ENCODE data around the gene MSANTD3. TPM values are rescaled to one million over a fixed set of nuclear protein-coding genes. Genes with fewer than 3 reads are reported as not detected.
A peak's percentile ranks its signal among the peaks of the same experiment; 100 is the strongest.

The MSANTD3 gene
- total RNA-seq, 2 donors from 2014 or later, result 26.4 to 59.4 TPM

DNA sequence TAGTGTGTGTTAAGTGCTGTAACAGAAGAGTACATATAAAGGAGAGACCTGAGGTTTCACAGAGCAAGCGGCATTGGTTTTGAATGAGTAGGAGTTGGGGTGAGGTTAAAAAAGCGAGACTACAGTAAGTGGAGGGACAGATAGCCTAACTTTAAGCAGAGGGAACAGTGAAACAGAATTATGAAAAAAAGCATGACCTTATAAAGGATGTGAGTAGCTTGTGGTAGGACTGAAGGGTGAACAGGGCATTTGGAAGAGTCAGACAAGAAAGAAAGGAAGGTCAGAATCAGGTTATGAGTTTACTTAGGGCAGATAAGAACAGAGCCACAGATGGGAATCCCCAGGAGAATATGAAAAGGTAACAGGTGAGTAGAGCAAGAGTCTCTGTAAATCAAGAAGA lies 22.5 kb downstream of the MSANTD3 start:
- intact Hi-C loops (cut with DNase I), result no loop called here

DNA sequence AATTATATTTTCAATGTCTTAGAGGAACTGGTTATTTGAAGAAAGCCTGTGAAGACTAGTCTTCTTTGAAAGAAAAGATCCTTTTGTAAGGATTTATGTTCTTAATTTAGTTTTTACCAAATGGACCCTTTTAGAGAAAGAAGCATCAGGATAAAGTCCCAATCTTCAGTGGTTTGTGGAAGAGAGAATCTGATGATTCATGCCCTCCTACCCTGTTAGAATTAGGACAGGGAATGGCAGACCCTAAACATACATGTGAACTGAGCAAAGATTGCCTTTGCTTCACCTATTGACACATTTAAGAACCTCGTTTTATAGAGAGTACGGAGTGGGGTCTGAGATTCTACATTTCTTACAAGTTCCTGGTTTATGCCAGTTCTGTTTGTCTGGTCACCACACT lies 26.0 kb downstream of the MSANTD3 start:
- intact Hi-C loops (cut with DNase I), result no loop called here
- DNase-seq (ENCODE audit: low spot score), result no peak

More for the DNA sequence above, 22.5 kb downstream of the MSANTD3 start:
- no peak for DNase-seq (ENCODE audit: low spot score)

DNA sequence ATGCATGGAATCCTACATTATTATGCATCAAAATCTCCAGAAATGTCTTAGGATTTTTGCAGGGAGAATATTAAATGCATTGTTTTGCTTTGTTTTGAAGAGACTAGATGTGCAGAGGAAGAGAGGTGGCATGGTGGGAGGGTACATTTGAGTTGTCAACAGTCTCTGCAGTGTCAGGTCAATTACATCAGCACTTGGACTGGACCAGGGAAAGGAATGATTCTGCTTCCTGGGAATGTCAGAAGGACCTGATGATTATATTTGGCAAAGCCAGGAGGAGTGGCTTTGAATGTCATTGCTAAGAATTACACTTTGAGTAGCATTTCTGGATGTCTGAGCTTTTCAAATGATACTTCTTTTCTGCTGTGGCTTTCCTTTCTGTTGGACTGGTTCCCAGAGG lies 28.5 kb downstream of the MSANTD3 start:
- intact Hi-C loops (cut with DNase I), result no loop called here
- DNase-seq (ENCODE audit: low spot score), result no peak

DNA sequence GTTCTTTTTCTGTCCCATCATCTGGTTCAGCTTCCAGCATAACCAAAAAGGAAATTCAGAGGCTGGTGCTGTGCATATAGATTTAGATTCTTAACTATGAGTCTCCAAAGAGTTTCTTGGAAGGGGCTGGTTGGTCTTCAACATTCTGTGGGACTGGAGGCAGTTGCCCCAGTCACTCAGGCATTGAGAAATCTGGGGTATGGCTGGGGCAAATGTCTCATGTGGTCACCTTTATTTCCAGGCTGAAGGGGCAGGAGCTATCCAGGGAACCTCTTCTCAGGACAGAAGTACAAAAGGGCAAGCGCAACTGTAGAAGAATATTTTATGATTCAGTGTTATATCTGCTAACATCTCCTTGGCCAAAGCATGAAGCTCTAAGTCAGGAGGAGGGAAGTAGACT lies 30.6 kb downstream of the MSANTD3 start:
- no peak for DNase-seq (ENCODE audit: low spot score)
- intact Hi-C loops (cut with DNase I), result no loop called here

DNA sequence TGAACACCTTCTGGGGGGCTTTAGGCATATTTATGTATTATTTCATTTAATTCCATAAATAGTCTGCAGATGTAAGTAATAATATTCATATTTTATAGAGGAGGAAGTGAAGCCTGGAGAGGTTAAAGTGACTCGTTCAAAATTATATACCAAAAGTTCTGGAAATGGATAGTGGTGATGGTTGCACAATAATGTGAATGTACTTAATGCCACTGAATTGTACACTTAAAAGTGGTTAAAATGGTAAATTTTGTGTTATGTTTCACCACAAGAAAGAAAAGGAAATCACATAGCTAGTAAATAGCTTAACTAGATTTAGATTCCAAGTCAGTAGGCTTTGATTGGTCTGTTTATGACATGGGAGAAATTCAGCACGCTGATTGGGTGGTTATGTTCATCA lies 33.0 kb downstream of the MSANTD3 start:
- DNase-seq (ENCODE audit: low spot score), result no peak
- intact Hi-C loops (cut with DNase I), result no loop called here

DNA sequence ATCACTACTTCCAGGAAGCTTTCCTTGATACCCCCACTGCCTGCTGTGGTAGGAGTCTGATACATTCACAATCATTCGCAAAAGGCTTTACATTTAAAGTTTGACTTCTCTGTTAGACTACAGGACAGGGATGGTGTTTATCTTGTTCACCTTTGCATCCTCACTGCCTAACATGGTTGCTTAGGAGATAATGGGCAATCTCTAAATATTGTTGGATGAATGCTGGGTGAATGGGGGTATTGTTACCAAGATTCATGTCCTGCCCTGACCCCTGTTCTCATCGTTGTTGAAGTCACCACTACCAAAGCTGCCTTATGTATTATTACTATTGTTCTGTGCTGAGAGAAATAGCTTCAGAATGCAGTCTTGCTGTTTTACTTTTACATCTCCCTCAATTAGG lies 38.3 kb downstream of the MSANTD3 start:
- intact Hi-C loops (cut with DNase I), result no loop called here
- DNase-seq (ENCODE audit: low spot score), result no peak

DNA sequence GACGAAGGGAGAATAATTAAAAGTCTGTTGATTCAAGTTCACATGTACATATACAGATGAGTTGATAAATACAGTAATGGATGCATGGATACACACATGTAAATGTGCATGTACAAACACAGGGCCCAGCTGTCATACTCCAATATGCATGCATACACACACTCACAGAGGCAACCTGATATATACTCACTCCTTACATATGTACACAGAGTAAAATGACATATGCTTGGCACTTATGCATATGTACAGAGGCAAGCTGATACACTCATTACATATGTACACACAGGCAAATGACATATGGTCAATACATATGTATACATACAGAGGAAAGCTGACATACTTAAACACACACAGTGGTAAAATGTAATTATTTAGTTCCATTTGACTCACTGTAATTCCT lies 38.8 kb downstream of the MSANTD3 start:
- DNase-seq (ENCODE audit: low spot score), result no peak
- intact Hi-C loops (cut with DNase I), result no loop called here

DNA sequence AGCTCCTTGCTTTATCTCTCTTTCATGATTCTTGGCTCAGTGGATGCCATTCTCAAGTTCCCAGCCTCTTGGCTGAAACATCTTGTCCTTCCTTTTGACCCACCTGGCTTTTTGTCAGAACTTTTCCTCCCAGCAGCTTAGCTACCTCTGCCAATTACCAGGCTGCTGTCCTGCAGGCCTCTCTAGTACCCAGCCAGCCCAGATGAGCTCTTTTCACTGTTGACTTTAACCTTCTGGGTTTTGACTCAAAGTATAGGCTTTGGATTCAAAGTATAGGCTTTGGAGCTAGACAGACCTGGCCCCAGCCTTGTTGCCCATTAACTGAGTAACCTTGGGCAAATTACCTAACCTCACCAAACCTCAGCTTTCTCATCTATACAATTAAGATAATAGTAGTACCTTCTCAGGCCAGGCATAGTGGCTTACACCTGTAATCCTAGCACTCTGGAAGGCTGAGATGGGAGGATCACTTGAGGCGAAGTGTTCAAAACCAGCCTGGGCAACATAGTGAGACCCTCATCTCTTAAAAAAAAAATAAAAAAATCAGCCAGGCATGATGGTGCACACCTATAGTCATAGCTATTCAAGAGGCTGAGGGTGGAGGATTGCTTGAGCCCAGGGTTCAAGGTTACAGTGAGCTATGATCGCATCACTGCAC lies 39.4 kb downstream of the MSANTD3 start:
- intact Hi-C loops (cut with DNase I), result no loop called here
- no peak for DNase-seq (ENCODE audit: low spot score)

DNA sequence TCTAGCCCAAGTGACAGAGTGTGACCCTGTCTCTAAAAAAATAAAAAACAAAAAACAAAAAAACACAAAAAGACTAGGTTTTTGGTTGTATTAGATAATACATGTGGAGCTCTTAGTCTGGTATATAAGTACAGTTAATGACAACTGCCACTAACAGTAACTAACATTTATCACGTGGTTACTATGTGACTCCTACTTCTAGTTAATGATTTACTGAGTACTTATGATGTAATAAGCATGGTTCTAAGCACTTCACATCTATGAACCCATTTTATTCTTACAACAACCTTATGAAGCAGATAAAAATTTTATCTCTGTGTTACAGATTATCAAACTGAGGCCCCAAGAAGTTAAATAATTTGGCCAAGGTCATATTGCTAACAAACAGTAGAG lies 39.9 kb downstream of the MSANTD3 start:
- no peak for DNase-seq (ENCODE audit: low spot score)
- intact Hi-C loops (cut with DNase I), result no loop called here

DNA sequence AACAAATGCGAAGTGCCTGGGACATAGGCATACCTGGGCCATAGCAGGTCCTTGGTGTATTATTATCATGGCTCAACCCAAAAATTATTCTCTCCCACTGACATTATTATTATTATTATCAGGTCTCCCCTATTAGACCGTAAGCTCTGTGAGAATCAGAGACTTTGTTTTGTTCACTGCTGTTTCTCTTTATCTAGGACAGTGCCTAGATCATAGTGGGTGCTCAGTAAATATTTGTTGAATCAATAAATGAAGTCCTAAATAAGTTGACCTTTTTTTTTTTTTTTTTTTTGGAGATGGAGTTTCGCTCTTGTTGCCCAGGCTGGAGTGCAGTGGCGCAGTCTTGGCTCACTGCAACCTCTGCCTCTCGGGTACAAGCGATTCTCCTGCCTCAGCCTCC lies 41.1 kb downstream of the MSANTD3 start:
- no peak for DNase-seq (ENCODE audit: low spot score)
- intact Hi-C loops (cut with DNase I), result no loop called here

DNA sequence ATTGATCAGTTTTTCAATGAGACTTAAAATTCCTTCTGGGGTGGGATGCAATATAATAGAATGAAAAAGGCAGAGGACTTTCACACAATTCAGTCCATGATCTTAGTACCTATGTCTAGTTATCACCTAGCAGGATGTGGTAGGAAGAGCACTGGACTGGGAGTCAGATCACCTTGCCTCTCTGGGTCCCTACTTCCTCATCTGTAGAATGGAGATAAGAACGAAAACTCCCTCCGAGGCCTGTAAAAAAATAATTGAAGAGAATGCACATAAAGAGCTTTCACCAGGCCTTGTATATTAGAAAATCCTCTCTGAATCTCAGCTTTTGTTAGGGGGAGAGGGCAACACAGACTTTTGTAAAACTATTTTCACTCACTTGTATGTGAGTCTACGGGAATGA lies 45.3 kb downstream of the MSANTD3 start:
- DNase-seq (ENCODE audit: low spot score), result no peak
- intact Hi-C loops (cut with DNase I), result no loop called here

DNA sequence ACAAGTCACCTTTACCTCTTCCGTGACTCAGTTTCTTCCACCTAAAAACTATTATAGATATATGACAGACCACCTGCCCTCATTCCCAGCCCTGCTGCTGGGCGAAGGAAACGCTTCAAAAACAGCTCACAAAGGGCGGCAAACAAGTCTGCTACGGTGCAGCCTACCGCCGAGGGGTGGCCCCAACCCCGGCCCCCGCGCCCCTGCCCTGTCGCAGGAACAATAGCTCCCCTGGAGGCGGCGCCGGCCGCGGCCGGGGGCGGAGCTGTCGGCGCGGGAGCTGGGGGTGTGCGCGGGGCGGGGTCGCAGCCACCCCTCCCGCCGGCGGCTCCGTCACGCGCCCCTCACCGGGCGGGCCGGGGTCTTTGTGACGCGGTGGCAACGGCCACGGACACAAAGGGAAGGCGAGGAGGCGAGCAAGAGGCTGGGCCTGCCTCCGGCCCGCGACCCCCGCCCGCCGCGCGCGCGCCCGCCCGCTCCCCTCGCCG lies 45.9 kb downstream of the MSANTD3 start, which contains the start of gene TMEFF1:
TSS of gene TMEFF1 (plus strand) at position 362 of the 488 bp plus-strand sequence. CDS start 396 bp downstream, outside the sequence.
- intact Hi-C loops (cut with DNase I), result no loop called here
- no peak for DNase-seq (ENCODE audit: low spot score)

DNA sequence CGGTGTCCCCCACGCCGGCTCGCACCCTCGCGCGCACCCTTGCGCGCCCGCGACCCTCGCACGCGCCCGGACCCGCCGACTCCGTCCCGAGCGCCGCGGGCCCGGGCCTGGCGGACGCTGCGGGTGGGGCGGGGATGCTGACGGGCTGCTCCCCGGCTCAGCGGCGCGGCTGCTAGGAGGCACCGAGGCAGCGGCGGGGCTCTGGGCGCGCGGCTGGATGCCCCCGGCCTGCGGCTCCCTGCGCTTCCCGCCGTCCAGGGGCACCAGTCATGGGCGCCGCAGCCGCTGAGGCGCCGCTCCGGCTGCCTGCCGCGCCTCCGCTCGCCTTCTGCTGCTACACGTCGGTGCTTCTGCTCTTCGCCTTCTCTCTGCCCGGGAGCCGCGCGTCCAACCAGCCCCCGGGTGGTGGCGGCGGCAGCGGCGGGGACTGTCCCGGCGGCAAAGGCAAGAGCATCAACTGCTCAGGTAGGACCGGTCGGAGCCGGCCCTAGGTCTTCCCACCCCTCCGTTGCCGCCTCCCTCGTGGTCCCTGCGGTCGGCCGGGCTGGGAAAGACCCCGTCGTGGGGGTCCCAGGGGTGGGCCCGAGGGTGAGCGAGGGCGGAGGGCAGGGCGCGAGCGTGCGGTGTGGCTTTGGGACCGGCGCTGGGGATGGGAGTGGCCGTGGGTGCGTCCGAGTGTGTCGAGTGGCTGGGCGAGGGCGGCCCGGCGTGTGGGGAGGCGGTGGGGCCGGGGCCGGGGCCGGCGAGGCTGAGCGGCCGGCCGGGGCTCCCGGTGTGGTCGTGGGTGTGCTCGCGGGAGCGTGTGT lies 46.5 kb downstream of the MSANTD3 start:
- peak; percentile 81 for DNase-seq (ENCODE audit: low spot score)
- intact Hi-C loops (cut with DNase I), result no loop called here

DNA sequence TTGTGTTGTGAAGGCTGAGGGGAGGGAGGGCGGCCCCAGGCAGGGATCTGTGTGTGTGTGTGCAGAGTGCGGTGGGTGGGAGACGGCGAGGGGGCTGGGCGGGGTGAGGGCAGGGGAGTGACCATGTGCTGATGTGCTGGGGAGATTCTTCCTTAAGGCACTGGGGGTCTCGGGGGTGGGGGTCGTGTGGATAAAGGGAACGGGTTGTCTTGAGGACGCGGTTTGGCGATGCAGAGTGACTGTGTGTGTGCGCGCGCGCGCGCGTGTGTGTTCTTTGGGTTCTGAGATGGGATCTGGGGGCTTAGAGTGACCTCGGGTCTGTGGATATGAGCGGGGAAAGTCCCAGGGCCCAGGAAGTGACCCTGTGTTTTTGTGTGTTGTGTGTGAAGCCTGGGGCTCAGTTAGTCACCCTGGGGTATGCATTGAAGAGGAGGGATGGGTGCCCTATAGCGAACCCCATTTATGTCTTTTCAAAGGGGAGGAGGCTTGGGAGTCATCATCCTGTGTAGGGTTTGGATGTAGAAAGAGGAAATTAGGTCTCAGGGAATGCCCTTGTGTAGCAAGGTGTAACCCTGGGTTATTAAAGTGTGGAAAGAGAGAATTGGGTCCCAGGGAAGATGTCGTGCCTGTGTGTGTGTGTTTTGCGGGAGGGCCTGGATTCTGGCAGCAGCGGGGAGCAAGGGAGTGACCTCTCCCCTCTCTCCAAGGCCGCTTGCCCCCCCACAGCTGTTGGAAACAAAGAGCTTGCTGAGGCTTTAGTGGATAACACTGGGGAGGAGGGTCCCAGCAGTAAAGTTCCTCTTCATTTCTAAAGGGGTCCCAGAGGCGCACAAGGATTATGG lies 47.4 kb downstream of the MSANTD3 start:
- no peak for DNase-seq (ENCODE audit: low spot score)
- intact Hi-C loops (cut with DNase I), result no loop called here

DNA sequence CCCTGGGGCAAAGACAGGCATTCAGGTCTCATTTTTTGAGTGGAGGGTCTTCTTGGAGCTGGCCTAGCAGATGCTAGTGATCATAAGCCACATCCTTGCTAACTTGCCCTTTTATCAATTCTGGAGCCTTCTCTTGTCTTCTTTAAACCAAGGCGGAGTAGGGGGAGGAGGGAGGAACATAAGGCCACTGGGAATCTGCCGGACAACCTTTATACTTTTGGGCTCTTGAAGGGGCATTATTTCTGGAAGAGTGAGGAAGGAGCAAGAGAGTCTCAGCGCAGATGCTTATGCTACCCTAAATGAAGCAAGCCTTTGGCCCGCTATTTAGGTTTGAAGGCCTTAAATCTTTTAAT lies 48.0 kb downstream of the MSANTD3 start:
- no peak for DNase-seq (ENCODE audit: low spot score)
- intact Hi-C loops (cut with DNase I), result no loop called here

DNA sequence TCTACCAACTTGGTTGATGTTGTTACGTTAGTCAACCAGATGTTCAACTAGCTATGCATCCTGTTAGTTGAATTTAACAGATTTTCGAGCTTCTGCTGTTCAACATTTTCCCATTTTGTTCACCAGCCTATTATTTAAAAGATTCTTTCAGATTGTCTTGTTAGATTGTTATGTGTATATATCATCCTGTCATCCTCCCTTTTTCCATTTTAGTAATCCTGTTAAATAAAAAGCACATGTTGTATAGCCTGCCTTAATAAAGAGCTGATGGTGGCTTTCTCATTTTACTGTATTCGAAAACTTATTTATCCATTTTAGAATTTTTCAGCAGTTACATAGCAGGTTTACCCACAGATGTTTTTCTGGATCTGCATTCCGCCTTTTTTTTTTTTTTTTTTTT lies 50.3 kb downstream of the MSANTD3 start:
- no peak for DNase-seq (ENCODE audit: low spot score)
- intact Hi-C loops (cut with DNase I), result no loop called here

DNA sequence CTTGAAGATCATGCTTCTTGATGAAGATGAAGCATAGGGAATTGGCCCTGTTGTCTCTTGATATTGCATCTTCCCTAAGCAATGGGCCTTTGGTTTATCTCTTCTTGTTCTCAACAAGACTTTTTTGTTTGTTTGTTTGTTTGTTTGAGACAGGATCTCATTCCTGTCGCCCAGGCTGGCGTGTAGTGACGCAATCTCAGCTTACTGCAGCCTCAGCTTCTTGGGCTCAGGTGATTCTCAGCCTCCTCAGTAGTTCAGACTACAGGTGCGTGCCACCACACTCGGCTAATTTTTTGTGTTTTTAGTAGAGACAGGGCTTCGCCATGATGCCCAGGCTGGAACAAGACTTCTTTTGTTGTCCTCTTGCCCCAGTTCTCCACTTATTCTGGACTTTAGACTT lies 51.2 kb downstream of the MSANTD3 start:
- intact Hi-C loops (cut with DNase I), result no loop called here
- DNase-seq (ENCODE audit: low spot score), result no peak

DNA sequence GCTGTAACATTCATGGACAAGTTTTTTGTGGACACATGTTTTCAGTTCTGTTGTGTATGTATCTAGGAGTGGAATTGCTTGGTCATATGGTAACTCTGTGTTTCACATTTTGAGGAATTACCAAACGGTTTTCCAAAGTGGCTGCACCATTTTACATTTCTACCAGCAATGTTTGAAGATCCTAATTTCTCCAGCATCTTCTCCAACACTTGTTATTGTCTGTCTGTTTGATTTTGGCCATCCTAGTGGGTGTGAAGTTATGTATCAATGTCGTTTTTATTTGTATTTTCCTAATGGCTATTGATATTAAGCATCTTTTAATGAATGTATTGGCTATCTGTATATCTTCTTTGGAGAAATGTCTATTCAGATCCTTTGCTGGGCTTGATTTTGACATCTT lies 52.9 kb downstream of the MSANTD3 start:
- intact Hi-C loops (cut with DNase I), result no loop called here
- DNase-seq (ENCODE audit: low spot score), result no peak

DNA sequence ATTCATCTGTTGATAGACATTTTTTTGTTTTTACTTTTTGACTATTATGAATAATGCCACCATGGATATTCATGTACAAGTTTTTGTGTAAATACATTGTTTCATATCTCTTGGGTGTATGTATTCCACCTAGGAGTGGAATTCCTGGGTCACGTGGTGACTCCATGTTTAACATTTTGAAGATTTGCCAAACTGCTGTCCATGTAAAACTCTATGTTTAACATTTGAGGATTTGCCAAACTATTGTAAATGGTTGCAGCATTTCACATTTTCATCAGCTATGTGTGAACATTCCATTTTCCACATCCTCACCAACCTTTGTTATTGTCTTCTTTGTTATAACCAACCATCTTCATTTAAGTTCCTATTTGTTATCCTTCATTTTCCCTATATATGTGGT lies 58.3 kb downstream of the MSANTD3 start:
- no peak for DNase-seq (ENCODE audit: low spot score)
- intact Hi-C loops (cut with DNase I), result no loop called here
